ENCODE data around the gene MYF5. TPM values are rescaled to one million over a fixed set of nuclear protein-coding genes. Genes with fewer than 3 reads are reported as not detected.

The MYF5 gene
- total RNA-seq (2022; extraction: Qiagen RNA extraction), result not detected in 5 replicates

DNA sequence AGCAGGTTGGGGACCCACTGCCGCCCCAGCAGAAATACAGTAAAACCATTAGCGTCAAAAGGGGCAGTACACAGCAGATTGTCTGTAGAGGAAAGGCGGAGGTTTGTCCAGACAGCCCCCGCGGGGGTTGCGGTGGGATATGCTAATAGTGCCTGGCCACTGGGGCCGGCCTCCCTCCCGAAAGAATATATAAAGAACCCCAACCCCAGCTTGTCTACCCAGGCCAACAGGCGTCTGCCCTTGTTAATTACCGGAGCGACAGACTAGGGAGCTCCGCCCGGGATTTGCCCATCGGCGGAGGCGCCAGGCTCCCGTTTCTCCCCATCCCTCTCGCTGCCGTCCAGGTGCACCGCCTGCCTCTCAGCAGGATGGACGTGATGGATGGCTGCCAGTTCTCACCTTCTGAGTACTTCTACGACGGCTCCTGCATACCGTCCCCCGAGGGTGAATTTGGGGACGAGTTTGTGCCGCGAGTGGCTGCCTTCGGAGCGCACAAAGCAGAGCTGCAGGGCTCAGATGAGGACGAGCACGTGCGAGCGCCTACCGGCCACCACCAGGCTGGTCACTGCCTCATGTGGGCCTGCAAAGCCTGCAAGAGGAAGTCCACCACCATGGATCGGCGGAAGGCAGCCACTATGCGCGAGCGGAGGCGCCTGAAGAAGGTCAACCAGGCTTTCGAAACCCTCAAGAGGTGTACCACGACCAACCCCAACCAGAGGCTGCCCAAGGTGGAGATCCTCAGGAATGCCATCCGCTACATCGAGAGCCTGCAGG, at the start of gene MYF5:
MYF5 (plus strand) TSS at position 217 of the 774 bp plus-strand sequence; CDS start at position 369, 152 bp downstream.

DNA sequence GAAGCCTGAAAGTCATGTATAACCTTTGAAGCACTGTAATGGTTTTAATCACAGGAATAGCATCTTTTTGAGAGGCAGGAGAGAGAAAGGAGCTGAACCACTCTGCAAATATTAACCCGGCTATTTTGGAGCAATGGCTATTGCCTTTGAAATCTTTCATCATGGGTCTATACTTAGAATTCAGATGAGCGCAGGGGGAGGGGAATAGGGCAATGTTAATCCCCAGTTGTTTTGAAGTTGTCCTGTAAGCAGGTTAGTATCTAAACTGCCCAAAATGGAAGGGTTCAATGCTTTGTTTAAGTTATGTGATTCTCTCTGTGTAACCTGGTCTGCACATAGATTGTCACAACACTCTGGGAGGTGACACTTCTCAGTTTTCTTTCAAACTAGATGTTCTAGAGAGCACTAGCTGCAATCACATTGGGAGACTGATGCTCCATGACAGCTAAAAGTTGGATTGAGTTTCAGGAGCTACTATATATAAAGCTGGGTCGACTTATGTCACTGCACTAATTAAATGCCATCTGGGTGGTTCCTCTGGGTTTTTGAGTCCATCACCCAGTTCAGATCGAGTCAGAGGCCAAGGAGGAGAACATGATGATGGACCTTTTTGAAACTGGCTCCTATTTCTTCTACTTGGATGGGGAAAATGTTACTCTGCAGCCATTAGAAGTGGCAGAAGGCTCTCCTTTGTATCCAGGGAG, 9.4 kb upstream of the MYF5 start, which contains the start of gene MYF6:
MYF6 (plus strand) TSS at position 509 of the 704 bp plus-strand sequence; CDS start at position 595, 86 bp downstream.

Other genes starting within 250 kb of the MYF5 start
- gene MYF6, start 9.3 kb upstream of the MYF5 start, total RNA-seq (2022; extraction: Qiagen RNA extraction), result not detected in 5 replicates
- gene LIN7A, start 221.0 kb downstream of the MYF5 start, total RNA-seq (2022; extraction: Qiagen RNA extraction), result 0.21 to 0.62 TPM (median 0.47 TPM) in 5 replicates